H1 (cell line): ENCODE results near the gene GRIK1. TPM values are rescaled to one million over a fixed set of nuclear protein-coding genes. Genes with fewer than 3 reads are reported as not detected.

Experiments
- BRCA1 ChIP-seq: IDR thresholded peaks from 2 replicates; pipeline ENCODE4 v1.6.1; 2012; ENCODE audit warnings: low read depth, low read length, improper control_type of control experiment
- CHD2 ChIP-seq: IDR thresholded peaks from 2 replicates; pipeline ENCODE4 v1.6.1; 2012; ENCODE audit warnings: low read length, improper control_type of control experiment
- CHD7 ChIP-seq: fragments of 300-600 bp; sonication (generic); IDR thresholded peaks from 2 replicates; pipeline ENCODE4 v1.7.1; 2012; ENCODE audit warnings: low read length, moderate library complexity, mild to moderate bottlenecking, inconsistent platforms; ENCODE audit not compliant: insufficient replicate concordance
- CTCF ChIP-seq, 3 experiments: IDR thresholded peaks; 1 replicate in 2 of 3; 2 replicates in 1 of 3; pipeline versions ENCODE4 v1.5.1 to v1.6.1; 2011; ENCODE audit warnings: low read length in 3 of 3, mild to moderate bottlenecking in 3 of 3, inconsistent platforms in 2 of 3, low read depth in 1 of 3, moderate library complexity in 1 of 3; ENCODE audit not compliant: insufficient read depth in 1 of 3; ENCODE audit errors: control extremely low read depth in 1 of 3
- E2F6 ChIP-seq: IDR thresholded peaks from 2 replicates; pipeline ENCODE4 v1.6.1; 2012; ENCODE audit warnings: inconsistent platforms
- POLR2A ChIP-seq, 2 experiments: IDR thresholded peaks; 1 replicate in 1 of 2; 2 replicates in 1 of 2; pipeline ENCODE4 v1.6.1; 2011; ENCODE audit warnings: low read depth in 2 of 2, low read length in 2 of 2, mild to moderate bottlenecking in 2 of 2; ENCODE audit errors: control extremely low read depth in 1 of 2
- SIX5 ChIP-seq: IDR thresholded peaks from 2 replicates; pipeline ENCODE4 v1.6.1; 2011; ENCODE audit warnings: mild to moderate bottlenecking, low read depth, low read length
- SRF ChIP-seq: IDR thresholded peaks from 2 replicates; pipeline ENCODE4 v1.6.1; 2011; ENCODE audit warnings: mild to moderate bottlenecking, low read depth, low read length, moderate library complexity
- SUZ12 ChIP-seq: fragments of 200-600 bp; sonication (generic); IDR thresholded peaks from 2 replicates; pipeline ENCODE4 v1.6.1; 2012; ENCODE audit warnings: mild to moderate bottlenecking, inconsistent platforms, low read length, moderate library complexity, mixed read lengths
- polyA plus RNA-seq, 7 experiments: library from polyadenylated mRNA; depleted of rRNA in 3 of 7; stranded (reverse) in 5 of 7; unstranded in 2 of 7; fragments of >200 nt in 5 of 7; fragments of 200-250 nt in 2 of 7; gene quantifications; 1 replicate in 5 of 7; 2 replicates in 1 of 7; 4 replicates in 1 of 7; pipeline versions ENCODE4 v1.2.1 to v1.2.3, GENCODE V29; 2011 to 2013; ENCODE audit warnings: missing spikeins in 2 of 7, mixed read lengths in 2 of 7
- total RNA-seq: library from RNA; stranded (reverse); fragmentation: NEBNext Ultra II Directional; extraction: Animal tissue kit (Norgen Biotek cat#: 25700); gene quantifications from 2 replicates; pipeline ENCODE4 v1.2.1, GENCODE V29; 2021

GRIK1 gene
- total and polyA plus RNA-seq, 2 of the 8 experiments (the other 6 are each of a cell fraction or from before 2014, with no cell fraction given): 0.11 to 0.32 TPM

- TF ChIP-seq CHD7 (no peak), CHD2 (no peak), SUZ12 (no peak), BRCA1 (no peak), POLR2A (IDR thresholded peaks at IDR 0.05; ENCODE audit: control extremely low read depth in 1 of 2, low read depth in 2 of 2, low read length in 2 of 2) (no peak), CTCF (IDR thresholded peaks at IDR 0.05; ENCODE audit: control extremely low read depth in 1 of 3, insufficient read depth in 1 of 3, low read depth in 1 of 3, low read length in 3 of 3) (no peak), SRF (no peak), SIX5 (no peak), E2F6 (no peak)
These were observed 356.9 kb downstream of the GRIK1 start (continued) for GRCh38 chr21:29582855-29583254.
